Hematopoietic multipotent progenitor cell treated with erythropoietin and hydrocortisone succinate and interleukin-3 and kit ligand, for 6 days (in vitro differentiated cells): ENCODE data around the gene TFIP11.

ENCODE experiments used
- DNase-seq: peaks from one replicate; pipeline ENCODE4 v3.0.0-alpha.2; 2015

TFIP11 gene

DNA sequence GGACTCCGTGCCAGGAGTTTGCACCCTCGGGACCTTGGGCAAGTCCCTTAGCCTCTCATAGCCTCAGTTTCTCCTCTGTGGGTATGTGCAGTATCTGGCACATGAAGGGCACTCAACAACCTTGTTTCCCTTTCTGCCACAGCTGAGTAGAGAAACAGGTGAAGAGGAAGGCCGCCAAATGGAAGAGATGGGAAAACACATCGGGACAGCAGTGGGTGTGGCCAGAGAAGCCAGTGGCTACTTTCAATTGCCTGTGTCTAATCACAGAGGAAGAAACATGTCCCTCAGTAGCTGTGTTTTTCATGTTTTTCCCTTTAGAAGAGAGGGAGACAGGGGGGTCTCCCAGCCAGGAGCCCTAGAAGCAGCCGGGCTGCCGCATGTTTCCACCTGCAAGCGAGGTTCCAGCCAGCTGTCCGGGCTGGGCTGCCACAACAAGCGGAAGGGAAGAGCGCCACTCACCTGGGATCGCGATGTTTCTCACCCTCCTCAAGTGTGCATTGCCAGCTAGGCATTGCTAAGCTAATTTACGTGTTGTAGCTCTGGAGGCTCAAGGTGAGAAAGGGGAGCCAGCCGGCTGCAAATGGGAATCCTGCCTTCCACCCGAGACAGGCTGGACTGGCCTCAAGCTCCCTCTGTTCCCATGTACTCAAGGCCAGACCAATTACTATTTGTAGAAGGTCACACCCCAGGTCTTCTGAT, 66.5 kb downstream of the TFIP11 start:
- no peak for DNase-seq

DNA sequence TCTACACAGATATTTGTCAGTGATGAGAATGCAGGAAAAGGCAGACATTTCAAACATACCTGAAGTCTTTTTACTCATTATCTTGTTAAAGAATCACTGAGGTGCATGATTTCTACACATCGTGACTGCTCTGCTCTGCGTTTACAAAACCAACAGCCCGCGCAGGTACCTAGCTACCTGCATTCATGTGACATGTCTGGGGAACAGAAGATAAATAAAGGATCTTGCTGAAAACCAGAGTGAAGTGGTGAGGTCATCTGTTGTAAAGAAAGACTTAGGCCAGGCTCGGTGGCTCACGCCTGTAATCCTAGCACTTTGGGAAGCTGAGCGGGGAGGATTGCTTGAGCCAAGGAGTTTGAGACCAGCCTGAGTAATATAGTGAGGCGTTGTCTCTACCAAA, 67.5 kb downstream of the TFIP11 start:
- DNase-seq = no peak

DNA sequence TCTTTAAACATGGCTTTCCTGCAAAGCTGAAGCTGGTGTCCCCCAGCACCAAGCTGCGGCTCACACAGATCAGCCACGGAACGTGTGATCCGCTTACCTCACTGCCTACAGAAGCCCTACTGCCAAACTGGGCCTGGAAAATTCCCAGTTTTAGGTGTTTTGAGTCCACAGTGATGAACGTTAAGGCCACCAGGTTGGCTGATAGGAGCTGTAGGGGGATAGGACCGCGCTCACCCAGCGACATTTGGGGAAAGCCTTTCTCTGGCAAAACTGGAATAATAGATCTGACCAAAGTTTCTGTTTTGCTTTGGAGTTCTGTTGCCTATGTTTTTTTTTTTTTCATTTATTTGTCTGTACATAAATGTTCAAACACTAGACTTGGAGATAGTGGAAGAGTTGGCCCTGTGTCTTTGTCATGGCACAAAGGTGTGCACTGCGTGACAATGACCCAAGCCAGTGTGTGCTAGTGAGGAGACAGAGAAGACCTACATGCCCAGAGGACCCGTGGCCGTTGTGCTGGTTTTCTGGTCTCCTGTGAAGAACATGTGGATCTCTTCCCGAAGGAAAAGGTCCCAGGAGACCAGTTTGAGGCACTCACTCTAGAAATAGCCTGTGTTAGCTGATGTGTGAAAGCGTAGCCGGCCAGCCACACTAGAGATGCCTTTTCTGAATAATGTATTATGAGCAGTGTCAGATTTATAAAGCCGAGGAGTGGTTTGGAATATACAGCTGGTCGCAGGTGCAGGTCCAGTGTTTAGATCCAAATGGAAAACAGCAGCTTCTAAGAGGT, 68.2 kb downstream of the TFIP11 start:
- DNase-seq = no peak

DNA sequence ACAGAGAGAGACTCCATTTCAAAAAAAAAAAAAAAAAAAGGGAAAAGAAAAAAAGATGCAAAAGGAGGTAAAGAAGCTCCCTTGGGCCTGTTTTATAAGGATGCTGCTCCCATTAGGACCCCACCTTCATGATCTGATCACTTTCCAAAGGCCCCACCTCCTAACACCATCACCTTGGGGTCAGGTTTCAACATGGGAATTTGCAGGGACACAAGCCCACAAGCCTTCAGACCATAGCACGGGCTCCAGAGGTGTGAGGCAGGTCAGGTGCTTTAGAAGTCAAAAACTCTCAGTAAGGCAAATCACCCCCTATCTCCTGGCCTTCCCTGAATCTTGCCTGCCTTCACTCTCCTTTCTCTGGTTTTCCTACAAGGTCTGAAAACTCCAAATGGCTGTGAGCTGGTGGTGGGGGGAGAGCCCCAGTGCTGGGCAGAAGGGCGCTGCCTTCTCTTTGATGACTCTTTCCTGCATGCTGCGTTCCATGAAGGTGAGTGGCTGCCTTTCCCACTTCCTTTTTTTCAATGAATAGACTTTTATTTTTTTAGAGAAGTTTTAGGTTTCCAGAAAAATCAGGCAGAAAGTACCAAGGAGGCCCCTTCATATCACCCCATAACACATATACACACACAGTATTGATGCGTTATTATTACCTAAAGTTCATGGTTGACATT, 70.1 kb downstream of the TFIP11 start:
- no peak for DNase-seq
